Glutamatergic neuron (in vitro differentiated cells): ENCODE data around the gene NUMB. TPM values are rescaled to one million over a fixed set of nuclear protein-coding genes. Genes with fewer than 3 reads are reported as not detected.
"Not testable (repeated sequence)": the region's sequence is repeated elsewhere in the genome, so short reads cannot be mapped to it uniquely, and the experiment has no call there.

ENCODE experiments used
- DNase-seq: peaks from one replicate; pipeline ENCODE4 v3.0.0; 2022
- H3K27ac Mint-ChIP-seq: one replicate; pipeline ENCODE4 v1.8.0; 2020; ENCODE audit warnings: mild to moderate bottlenecking, mixed read lengths, inconsistent platforms; ENCODE audit not compliant: unreplicated experiment
- H3K27me3 Mint-ChIP-seq: one replicate; pipeline ENCODE4 v1.8.0; 2020; ENCODE audit warnings: mild to moderate bottlenecking, moderate library complexity, mixed read lengths, inconsistent platforms; ENCODE audit not compliant: unreplicated experiment
- H3K36me3 Mint-ChIP-seq: one replicate; pipeline ENCODE4 v1.8.0; 2020; ENCODE audit warnings: mild to moderate bottlenecking, mixed read lengths, inconsistent platforms; ENCODE audit not compliant: unreplicated experiment
- H3K4me1 Mint-ChIP-seq: one replicate; pipeline ENCODE4 v1.8.0; 2020; ENCODE audit warnings: mild to moderate bottlenecking, low read depth, mixed read lengths, inconsistent platforms; ENCODE audit not compliant: unreplicated experiment
- H3K4me3 Mint-ChIP-seq: one replicate; pipeline ENCODE4 v1.8.0; 2020; ENCODE audit warnings: mild to moderate bottlenecking, mixed read lengths, inconsistent platforms; ENCODE audit not compliant: unreplicated experiment
- H3K9me3 Mint-ChIP-seq: one replicate; pipeline ENCODE4 v1.8.0; 2020; ENCODE audit warnings: mild to moderate bottlenecking, moderate library complexity, mixed read lengths, inconsistent platforms; ENCODE audit not compliant: unreplicated experiment
- CTCF ChIP-seq: fragments of 200-600 bp; sonication (generic); IDR thresholded peaks from one replicate; pipeline ENCODE4 v1.5.0; 2021; ENCODE audit not compliant: partially characterized antibody, unreplicated experiment
- total RNA-seq: library from RNA; stranded (reverse); fragmentation: NEBNext Ultra II Directional; extraction: Animal tissue kit (Norgen Biotek cat#: 25700); gene quantifications from one replicate; pipeline ENCODE4 v1.2.1, GENCODE V29; 2021; ENCODE audit not compliant: unreplicated experiment

The NUMB gene
- total RNA-seq, 1 donor from 2014 or later, result 48.0 TPM

- no peak for DNase-seq
- H3K36me3 Mint-ChIP-seq, result peaks cover 10% of the 10 kb centered on the region
- TF ChIP-seq CTCF, result no peak
- no peaks in the 10 kb centered on the region for H3K27me3 Mint-ChIP-seq
- H3K4me1 Mint-ChIP-seq, result no peaks in the 10 kb centered on the region
- no peak overlapping the region for H3K4me3 Mint-ChIP-seq
- H3K9me3 Mint-ChIP-seq, result peaks cover 4% of the 10 kb centered on the region
- no peak overlapping the region for H3K27ac Mint-ChIP-seq
Observed at GRCh38 chr14:73386342-73386741, 72.0 kb downstream of the NUMB start.

GRCh38 chr14:73385021-73385420, 73.3 kb downstream of the NUMB start:
- not testable (repeated sequence) for H3K4me1 Mint-ChIP-seq, H3K27me3 Mint-ChIP-seq, H3K27ac Mint-ChIP-seq, H3K9me3 Mint-ChIP-seq, DNase-seq, H3K4me3 Mint-ChIP-seq
- peaks cover 10% of the 10 kb centered on the region for H3K36me3 Mint-ChIP-seq

GRCh38 chr14:73383356-73383755, 75.0 kb downstream of the NUMB start:
- H3K27ac Mint-ChIP-seq, result no peak overlapping the region

GRCh38 chr14:73381380-73382013, 76.8 kb downstream of the NUMB start:
- no peak overlapping the region for H3K4me3 Mint-ChIP-seq
- peaks cover 4% of the 10 kb centered on the region for H3K9me3 Mint-ChIP-seq
- H3K27ac Mint-ChIP-seq, result no peak overlapping the region
- TF ChIP-seq CTCF, result no peak
- no peak for DNase-seq
- H3K36me3 Mint-ChIP-seq, result peaks cover 10% of the 10 kb centered on the region
- no peaks in the 10 kb centered on the region for H3K4me1 Mint-ChIP-seq
- no peaks in the 10 kb centered on the region for H3K27me3 Mint-ChIP-seq

More at GRCh38 chr14:73383356-73383755, 75.0 kb downstream of the NUMB start:
- Mint-ChIP-seq H3K27me3 (no peaks in the 10 kb centered on the region), H3K9me3 (peaks cover 4% of the 10 kb centered on the region), H3K36me3 (peaks cover 10% of the 10 kb centered on the region), H3K4me1 (no peaks in the 10 kb centered on the region), H3K4me3 (no peak overlapping the region)
- no peak for DNase-seq
- no peak for TF ChIP-seq CTCF

- TF ChIP-seq CTCF, result no peak
- no peak for DNase-seq
- no peaks in the 10 kb centered on the region for H3K36me3 Mint-ChIP-seq
- H3K27me3 Mint-ChIP-seq, result no peaks in the 10 kb centered on the region
- H3K9me3 Mint-ChIP-seq, result no peaks in the 10 kb centered on the region
- H3K27ac Mint-ChIP-seq, result no peak overlapping the region
- no peaks in the 10 kb centered on the region for H3K4me1 Mint-ChIP-seq
- no peak overlapping the region for H3K4me3 Mint-ChIP-seq
Observed at GRCh38 chr14:73376585-73376984, 81.8 kb downstream of the NUMB start.
